Mesenchymal stem cell (in vitro differentiated cells and primary cell): ENCODE results near the gene IL22.
A peak's percentile ranks its signal among the peaks of the same experiment; 100 is the strongest.

ENCODE experiments used
- DNase-seq: peaks from one replicate; pipeline ENCODE4 v3.0.0-alpha.2; 2013
- H2AFZ ChIP-seq: one replicate; pipeline ENCODE4 v1.6.1; 2013; ENCODE audit warnings: low read depth, mild to moderate bottlenecking, control low read depth, inconsistent platforms, low read length, moderate library complexity
- H2AK5ac ChIP-seq: 2 replicates; pipeline ENCODE4 v1.6.1; 2013; ENCODE audit warnings: low read length, moderate library complexity, mild to moderate bottlenecking, inconsistent platforms; ENCODE audit not compliant: severe bottlenecking
- H2BK120ac ChIP-seq: one replicate; pipeline ENCODE4 v1.6.1; 2013; ENCODE audit warnings: low read depth, mild to moderate bottlenecking, inconsistent platforms, low read length, moderate library complexity
- H2BK12ac ChIP-seq, 2 experiments: one replicate each; pipeline ENCODE4 v1.6.1; 2013; ENCODE audit warnings: inconsistent platforms in 2 of 2, low read length in 2 of 2, mild to moderate bottlenecking in 2 of 2, moderate library complexity in 2 of 2, control low read depth in 1 of 2
- H2BK15ac ChIP-seq: one replicate; pipeline ENCODE4 v1.6.1; 2013; ENCODE audit warnings: mild to moderate bottlenecking, low read depth, inconsistent platforms; ENCODE audit not compliant: poor library complexity, severe bottlenecking
- H2BK5ac ChIP-seq: 2 replicates; pipeline ENCODE4 v1.6.1; 2013; ENCODE audit warnings: low read depth, mild to moderate bottlenecking, low read length, control low read depth, inconsistent platforms; ENCODE audit not compliant: poor library complexity, severe bottlenecking
- H3K14ac ChIP-seq, 2 experiments: one replicate each; pipeline ENCODE4 v1.6.1; 2013; ENCODE audit warnings: inconsistent platforms in 2 of 2, low read length in 2 of 2, control low read depth in 1 of 2, mild to moderate bottlenecking in 1 of 2, moderate library complexity in 1 of 2
- H3K18ac ChIP-seq, 2 experiments: one replicate each; pipeline ENCODE4 v1.6.1; 2013; ENCODE audit warnings: inconsistent platforms in 2 of 2, low read length in 2 of 2, control low read depth in 1 of 2, low read depth in 1 of 2, mild to moderate bottlenecking in 1 of 2
- H3K23ac ChIP-seq, 2 experiments: one replicate each; pipeline ENCODE4 v1.6.1; 2013; ENCODE audit warnings: inconsistent platforms in 2 of 2, low read length in 2 of 2, mild to moderate bottlenecking in 2 of 2, moderate library complexity in 2 of 2, control low read depth in 1 of 2
- H3K27ac ChIP-seq: 2 replicates; pipeline ENCODE4 v1.5.1; 2013; ENCODE audit warnings: mild to moderate bottlenecking, moderate library complexity, low read length, control low read depth, inconsistent platforms; ENCODE audit not compliant: poor library complexity, severe bottlenecking
- H3K27me3 ChIP-seq, 2 experiments: 2 replicates each; pipeline versions ENCODE4 v1.6.1 to v1.7.0; 2013; ENCODE audit warnings: low read length in 2 of 2, mild to moderate bottlenecking in 2 of 2, moderate library complexity in 2 of 2, control low read depth in 1 of 2, inconsistent platforms in 1 of 2; ENCODE audit not compliant: control insufficient read depth in 1 of 2, insufficient read depth in 1 of 2
- H3K36me3 ChIP-seq, 2 experiments: 2 replicates each; pipeline versions ENCODE4 v1.6.1 to v1.7.0; 2013; ENCODE audit warnings: low read length in 2 of 2, control low read depth in 1 of 2, inconsistent platforms in 1 of 2, low read depth in 1 of 2, mild to moderate bottlenecking in 1 of 2; ENCODE audit not compliant: insufficient read depth in 2 of 2, control insufficient read depth in 1 of 2
- H3K4ac ChIP-seq, 2 experiments: one replicate each; pipeline ENCODE4 v1.6.1; 2013; ENCODE audit warnings: inconsistent platforms in 2 of 2, low read length in 2 of 2, mild to moderate bottlenecking in 2 of 2, moderate library complexity in 2 of 2, control low read depth in 1 of 2, low read depth in 1 of 2
- H3K4me1 ChIP-seq: 2 replicates; pipeline ENCODE4 v1.6.1; 2013; ENCODE audit warnings: low read depth, low read length, control low read depth; ENCODE audit not compliant: control insufficient read depth, insufficient read depth
- H3K4me2 ChIP-seq: 2 replicates; pipeline ENCODE4 v1.6.1; 2013; ENCODE audit warnings: low read length, mild to moderate bottlenecking, inconsistent platforms; ENCODE audit not compliant: poor library complexity, severe bottlenecking
- H3K4me3 ChIP-seq, 2 experiments: 2 replicates each; pipeline versions ENCODE4 v1.5.1 to v1.7.0; 2013; ENCODE audit warnings: low read length in 2 of 2, mild to moderate bottlenecking in 2 of 2, control low read depth in 1 of 2, low read depth in 1 of 2; ENCODE audit not compliant: insufficient read depth in 1 of 2
- H3K79me1 ChIP-seq: replicated peaks from 2 replicates; pipeline ENCODE4 v1.6.1; 2013; ENCODE audit warnings: mild to moderate bottlenecking, control low read depth, low read length, inconsistent platforms; ENCODE audit not compliant: poor library complexity, severe bottlenecking
- H3K9ac ChIP-seq: 2 replicates; pipeline ENCODE4 v1.7.0; 2013; ENCODE audit warnings: mild to moderate bottlenecking, low read length, moderate library complexity
- H3K9me3 ChIP-seq: 2 replicates; pipeline ENCODE4 v1.7.0; 2013; ENCODE audit warnings: mild to moderate bottlenecking, low read length; ENCODE audit not compliant: control insufficient read depth
- H4K8ac ChIP-seq: one replicate; pipeline ENCODE4 v1.6.1; 2013; ENCODE audit warnings: inconsistent platforms, mild to moderate bottlenecking, low read length, moderate library complexity
- H4K91ac ChIP-seq: one replicate; pipeline ENCODE4 v1.6.1; 2013; ENCODE audit warnings: mild to moderate bottlenecking, low read length, inconsistent platforms
- WGBS: methylation state at CpG from one replicate; pipeline ENCODE4 v1.1.7; 2013; ENCODE audit warnings: mixed read lengths; 5-methylcytosine and 5-hydroxymethylcytosine counted together

IL22 gene

DNA sequence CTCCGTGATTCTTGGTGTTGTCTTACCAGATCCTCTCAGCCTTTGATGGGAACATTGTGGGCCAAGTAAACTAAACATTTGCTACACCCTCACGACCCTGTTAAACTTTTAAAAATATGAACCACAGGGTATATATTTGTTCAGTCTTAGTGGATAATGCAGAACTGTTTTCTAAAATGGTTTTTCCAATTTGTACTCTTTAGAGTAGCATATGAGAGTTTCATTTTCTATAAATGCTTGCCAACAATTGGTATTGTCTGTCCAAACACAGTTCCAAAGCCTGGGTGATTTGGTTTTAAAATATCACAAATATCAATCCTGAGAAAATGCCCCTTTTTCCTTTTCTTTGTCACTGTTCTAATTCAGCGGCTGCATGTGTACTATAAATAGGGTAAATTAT lies 6.7 kb upstream of the IL22 start:
- no peak overlapping the region for H3K14ac ChIP-seq
- no peak overlapping the region for H3K4me3 ChIP-seq
- no peak overlapping the region for H3K23ac ChIP-seq
- peaks cover 2% of the 10 kb centered on the region for H3K4me1 ChIP-seq
- no peak overlapping the region for H2AK5ac ChIP-seq
- H2BK5ac ChIP-seq: no peak overlapping the region
- H3K27ac ChIP-seq: no peak overlapping the region
- no peak overlapping the region for H2BK12ac ChIP-seq
- no peak overlapping the region for H4K91ac ChIP-seq
- no peaks in the 10 kb centered on the region for H3K36me3 ChIP-seq
- H3K18ac ChIP-seq: no peak overlapping the region
- no peak for DNase-seq
- H3K27me3 ChIP-seq: no peaks in the 10 kb centered on the region
- no peak overlapping the region for H2AFZ ChIP-seq
- no peak overlapping the region for H2BK15ac ChIP-seq
- 100% methylated on average over 1 of the region's 3 CpGs for WGBS
- no peak overlapping the region for H2BK120ac ChIP-seq
- H3K9me3 ChIP-seq: no peaks in the 10 kb centered on the region
- H4K8ac ChIP-seq: no peak overlapping the region
- no peak overlapping the region for H3K4ac ChIP-seq
- no peak overlapping the region for H3K9ac ChIP-seq
- H3K79me1 ChIP-seq: no peaks in the 10 kb centered on the region
- H3K4me2 ChIP-seq: no peak overlapping the region

DNA sequence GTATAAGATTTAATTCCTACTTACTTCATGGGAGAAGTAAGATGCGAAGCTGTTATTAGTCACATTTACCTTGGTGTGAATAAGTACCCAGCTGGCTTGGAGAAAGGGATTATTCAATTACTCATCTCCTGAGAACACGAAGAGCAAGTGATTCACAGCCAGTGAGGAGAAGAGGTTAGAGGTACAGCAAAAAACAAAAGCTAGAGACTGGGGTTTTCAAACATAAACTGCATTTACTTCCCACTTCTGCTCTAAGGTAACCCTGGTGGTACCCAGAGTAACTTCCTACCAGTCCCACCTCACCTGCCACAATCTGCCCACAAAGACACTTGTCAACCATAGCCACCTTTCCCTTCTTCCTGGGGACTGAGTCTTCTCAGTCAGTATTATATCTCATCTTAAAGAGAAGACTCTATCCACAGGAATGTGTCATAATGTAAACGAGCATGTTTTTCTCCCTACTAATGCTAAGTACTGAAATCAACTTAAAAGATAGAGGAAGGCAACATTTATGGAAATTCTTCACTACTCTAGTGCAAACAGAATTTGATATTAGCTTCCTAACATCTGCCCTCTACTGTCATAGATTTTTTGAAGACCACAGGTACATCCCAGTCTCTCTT lies 6.0 kb upstream of the IL22 start:
- Histone ChIP-seq H2BK5ac (no peak overlapping the region), H2BK12ac (no peak overlapping the region), H3K4me3 (no peak overlapping the region), H3K9ac (no peak overlapping the region), H3K4me1 (peaks cover 1% of the 10 kb centered on the region), H3K4me2 (no peak overlapping the region), H4K91ac (no peak overlapping the region), H4K8ac (no peak overlapping the region), H3K23ac (no peak overlapping the region), H3K36me3 (no peaks in the 10 kb centered on the region), H3K27ac (peak overlapping the region; percentile 68), H3K79me1 (no peaks in the 10 kb centered on the region), H3K27me3 (no peaks in the 10 kb centered on the region), H3K4ac (no peak overlapping the region), H2BK15ac (no peak overlapping the region), H2AFZ (no peak overlapping the region), H3K14ac (no peak overlapping the region), H3K9me3 (no peaks in the 10 kb centered on the region), H2AK5ac (no peak overlapping the region), H2BK120ac (peak overlapping the region; percentile 34), H3K18ac (peak overlapping the region in 1 of 2 experiments; percentile 33)
- 0% methylated on average over 3 of the region's 3 CpGs for WGBS
- DNase-seq: peak; percentile 84

DNA sequence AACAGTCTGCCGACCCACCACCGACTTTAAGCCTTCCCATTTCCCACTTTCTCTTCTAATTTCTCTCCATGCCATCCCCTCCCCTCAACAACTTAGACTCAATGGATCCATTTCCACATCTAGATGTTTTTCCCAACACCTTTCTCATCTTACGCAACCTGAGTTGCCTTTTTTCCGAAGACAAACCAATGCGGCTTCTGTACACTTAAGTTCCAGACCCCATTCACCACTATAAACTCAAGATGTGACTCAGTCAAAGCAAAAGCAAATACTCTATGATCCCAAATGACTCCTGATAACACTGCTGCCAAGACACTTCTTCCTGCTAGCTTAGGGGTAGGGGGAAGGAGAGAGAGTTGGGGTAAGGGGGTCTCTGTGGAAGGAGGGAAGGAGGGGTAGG lies 1.3 kb downstream of the IL22 start:
- DNase-seq: no peak
- Histone ChIP-seq H3K4ac (no peak overlapping the region), H4K8ac (no peak overlapping the region), H2AK5ac (no peak overlapping the region), H3K27me3 (no peaks in the 10 kb centered on the region), H2BK15ac (no peak overlapping the region), H2AFZ (no peak overlapping the region), H3K9me3 (peaks cover under 1% of the 10 kb centered on the region), H3K14ac (no peak overlapping the region), H2BK12ac (no peak overlapping the region), H3K27ac (no peak overlapping the region), H2BK5ac (no peak overlapping the region), H3K18ac (no peak overlapping the region), H4K91ac (no peak overlapping the region), H3K4me3 (no peak overlapping the region), H3K36me3 (no peaks in the 10 kb centered on the region), H3K79me1 (no peaks in the 10 kb centered on the region), H3K4me1 (no peaks in the 10 kb centered on the region), H3K9ac (no peak overlapping the region), H3K4me2 (no peak overlapping the region), H3K23ac (no peak overlapping the region), H2BK120ac (no peak overlapping the region)
- WGBS: 96% methylated on average over 5 of the region's 5 CpGs

DNA sequence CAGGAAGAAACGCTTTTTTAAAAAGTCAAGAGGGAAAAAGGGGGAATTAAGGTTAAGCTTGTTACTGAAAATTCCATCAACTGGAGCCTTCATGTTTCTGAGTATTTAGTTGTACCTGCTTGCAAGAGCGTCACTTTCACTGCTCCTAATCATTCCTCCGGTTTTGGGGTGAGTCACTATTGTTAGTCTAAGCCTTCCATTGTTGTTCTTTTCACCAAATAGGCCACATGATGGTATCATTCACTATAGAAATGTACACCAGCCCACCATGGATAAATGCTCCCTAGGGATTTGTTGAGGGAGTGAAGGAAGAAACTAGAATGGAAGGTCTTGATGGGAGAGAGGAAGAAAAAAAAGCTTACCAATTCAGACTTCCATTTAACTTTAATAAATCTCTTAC lies 3.0 kb downstream of the IL22 start:
- H2AK5ac ChIP-seq: no peak overlapping the region
- H2BK120ac ChIP-seq: no peak overlapping the region
- H3K27ac ChIP-seq: no peak overlapping the region
- H3K9me3 ChIP-seq: peaks cover 5% of the 10 kb centered on the region
- no peak overlapping the region for H3K4me2 ChIP-seq
- H3K27me3 ChIP-seq: peaks cover 0 to 3% of the 10 kb centered on the region in 2 experiments
- 88% methylated on average over 3 of the region's 3 CpGs for WGBS
- H4K8ac ChIP-seq: no peak overlapping the region
- H2BK12ac ChIP-seq: no peak overlapping the region
- no peak overlapping the region for H2AFZ ChIP-seq
- no peak overlapping the region for H3K4me3 ChIP-seq
- H3K9ac ChIP-seq: no peak overlapping the region
- H2BK15ac ChIP-seq: no peak overlapping the region
- H3K36me3 ChIP-seq: no peaks in the 10 kb centered on the region
- H3K18ac ChIP-seq: no peak overlapping the region
- no peak overlapping the region for H3K14ac ChIP-seq
- no peak overlapping the region for H4K91ac ChIP-seq
- H3K23ac ChIP-seq: no peak overlapping the region
- H3K79me1 ChIP-seq: no peaks in the 10 kb centered on the region
- no peak for DNase-seq
- no peak overlapping the region for H3K4ac ChIP-seq
- peaks cover 3% of the 10 kb centered on the region for H3K4me1 ChIP-seq
- no peak overlapping the region for H2BK5ac ChIP-seq
